SK-N-SH (cell line): ENCODE data around the gene FAM200A. TPM values are rescaled to one million over a fixed set of nuclear protein-coding genes. Genes with fewer than 3 reads are reported as not detected.

ENCODE experiments used
- CTCF ChIA-PET: fragments of 300-600, 350-600 bp; formaldehyde crosslinking; extraction: SDS; loops from one replicate; lab custom pipeline; 2021; lab: Yijun Ruan, JAX
- POLR2A ChIA-PET: fragments of 350-600 bp; sonication (Branson Sonifier 250); formaldehyde crosslinking; extraction: SDS; loops from one replicate; lab custom pipeline; 2020; ENCODE audit warnings: antibody characterized with exemption, inconsistent platforms; lab: Yijun Ruan, JAX
- DNase-seq: peaks from one replicate; pipeline ENCODE4 v3.0.0; 2012
- H2AFZ ChIP-seq: fragments of 200-600 bp; sonication (generic); 2 replicates; pipeline ENCODE4 v1.8.1; 2016; ENCODE audit warnings: antibody characterized with exemption, mild to moderate bottlenecking, low read depth
- H3F3A ChIP-seq: fragments of 200-600 bp; sonication (generic); replicated peaks from 2 replicates; pipeline ENCODE3; 2016; ENCODE audit warnings: antibody characterized with exemption, mild to moderate bottlenecking; ENCODE audit not compliant: insufficient read depth
- H3K27ac ChIP-seq, 2 experiments: fragments of 200-500 bp in 1 of 2; fragments of 200-600 bp in 1 of 2; sonication (Bioruptor generic) in 1 of 2; sonication (generic), shearing (Covaris generic) in 1 of 2; 2 replicates each; pipeline versions ENCODE4 v1.5.1 to v1.6.1; 2014 to 2016; ENCODE audit warnings: low read depth in 2 of 2, inconsistent platforms in 1 of 2, low read length in 1 of 2, mild to moderate bottlenecking in 1 of 2, mixed read lengths in 1 of 2
- H3K27me3 ChIP-seq: fragments of 200-600 bp; sonication (generic), shearing (Covaris generic); 2 replicates; pipeline ENCODE4 v1.6.1; 2016; ENCODE audit warnings: mixed run types; ENCODE audit not compliant: insufficient read depth
- H3K36me3 ChIP-seq, 2 experiments: fragments of 200-500 bp in 1 of 2; fragments of 200-600 bp in 1 of 2; sonication (Bioruptor generic) in 1 of 2; sonication (generic) in 1 of 2; replicated peaks in 1 of 2; 2 replicates each; pipeline versions ENCODE3 to v1.5.1; 2014 to 2016; ENCODE audit warnings: low read length in 1 of 2, mild to moderate bottlenecking in 1 of 2; ENCODE audit not compliant: insufficient read depth in 2 of 2, control insufficient read depth in 1 of 2
- H3K4me1 ChIP-seq, 2 experiments: fragments of 200-500 bp in 1 of 2; fragments of 200-600 bp in 1 of 2; sonication (Bioruptor generic) in 1 of 2; sonication (generic), shearing (Covaris generic) in 1 of 2; 2 replicates each; pipeline versions ENCODE4 v1.5.1 to v1.6.1; 2014 to 2016; ENCODE audit warnings: low read depth in 1 of 2, low read length in 1 of 2, mixed run types in 1 of 2; ENCODE audit not compliant: insufficient read depth in 2 of 2, control insufficient read depth in 1 of 2
- H3K4me2 ChIP-seq: fragments of 200-600 bp; sonication (generic), shearing (Covaris generic); 2 replicates; pipeline ENCODE4 v1.6.1; 2017; ENCODE audit warnings: mixed run types
- H3K4me3 ChIP-seq, 2 experiments: fragments of 200-500 bp in 1 of 2; fragments of 200-600 bp in 1 of 2; sonication (Bioruptor generic) in 1 of 2; sonication (generic), shearing (Covaris generic) in 1 of 2; 2 replicates each; pipeline versions ENCODE4 v1.5.1 to v1.8.1; 2014 to 2016; ENCODE audit warnings: low read depth in 2 of 2, inconsistent platforms in 1 of 2, low read length in 1 of 2, mild to moderate bottlenecking in 1 of 2, mixed read lengths in 1 of 2, moderate library complexity in 1 of 2
- H3K79me2 ChIP-seq: fragments of 200-600 bp; sonication (generic); 2 replicates; pipeline ENCODE4 v1.8.1; 2017; ENCODE audit warnings: mild to moderate bottlenecking; ENCODE audit not compliant: insufficient read depth
- H3K9ac ChIP-seq: fragments of 200-600 bp; sonication (generic); 2 replicates; pipeline ENCODE4 v1.6.1; 2017; ENCODE audit warnings: mixed run types
- H3K9me2 ChIP-seq: fragments of 200-600 bp; sonication (generic); 2 replicates; pipeline ENCODE4 v1.6.1; 2017; ENCODE audit warnings: mixed run types
- H3K9me3 ChIP-seq: fragments of 200-600 bp; sonication (generic); 2 replicates; pipeline ENCODE4 v1.6.1; 2017; ENCODE audit warnings: mixed run types, mild to moderate bottlenecking, moderate library complexity
- H4K20me1 ChIP-seq: fragments of 200-600 bp; sonication (generic); 2 replicates; pipeline ENCODE4 v1.6.1; 2017; ENCODE audit warnings: mild to moderate bottlenecking, mixed run types; ENCODE audit not compliant: insufficient read depth
- CTCF ChIP-seq: fragments of 200-600 bp; sonication (generic); IDR thresholded peaks from 2 replicates; pipeline ENCODE4 v1.6.1; 2017; ENCODE audit warnings: antibody characterized with exemption, mild to moderate bottlenecking, moderate library complexity
- EZH2phosphoT487 ChIP-seq: fragments of 200-600 bp; sonication (generic); IDR thresholded peaks from 2 replicates; pipeline ENCODE4 v1.6.1; 2017; ENCODE audit warnings: low read depth, mixed run types, mild to moderate bottlenecking, antibody characterized with exemption, moderate library complexity, borderline replicate concordance
- FOSL2 ChIP-seq: IDR thresholded peaks from 2 replicates; pipeline ENCODE4 v1.4.0; 2012; ENCODE audit warnings: low read depth, mild to moderate bottlenecking, moderate library complexity, borderline replicate concordance
- GABPA ChIP-seq: IDR thresholded peaks from 2 replicates; pipeline ENCODE4 v1.4.0; 2012; ENCODE audit warnings: low read depth, mild to moderate bottlenecking
- JUND ChIP-seq: IDR thresholded peaks from 2 replicates; pipeline ENCODE4 v1.4.0; 2012
- MAX ChIP-seq: IDR thresholded peaks from 2 replicates; pipeline ENCODE4 v1.4.0; 2012; ENCODE audit warnings: low read depth
- MEF2A ChIP-seq: IDR thresholded peaks from 2 replicates; pipeline ENCODE4 v1.4.0; 2012; ENCODE audit warnings: low read depth, borderline replicate concordance
- RAD21 ChIP-seq: IDR thresholded peaks from 2 replicates; pipeline ENCODE4 v1.6.1; 2012; ENCODE audit warnings: mild to moderate bottlenecking, low read length
- SIN3A ChIP-seq: IDR thresholded peaks from 2 replicates; pipeline ENCODE4 v1.6.1; 2012; ENCODE audit warnings: low read depth, mild to moderate bottlenecking, low read length, moderate library complexity, borderline replicate concordance
- TCF12 ChIP-seq: IDR thresholded peaks from 2 replicates; pipeline ENCODE4 v1.4.0; 2012
- USF2 ChIP-seq: fragments of 150-350 bp; IDR thresholded peaks from 2 replicates; pipeline ENCODE4 v1.6.1; 2017; ENCODE audit warnings: antibody characterized with exemption, low read length, low read depth, borderline replicate concordance
- YY1 ChIP-seq: IDR thresholded peaks from 2 replicates; pipeline ENCODE4 v1.4.0; 2012; ENCODE audit warnings: low read depth, mild to moderate bottlenecking
- WGBS: methylation state at CpG from one replicate; pipeline ENCODE4 v1.1.6; 2017; ENCODE audit warnings: low lambda C conversion rate; 5-methylcytosine and 5-hydroxymethylcytosine counted together
- polyA plus RNA-seq, 3 experiments: library from polyadenylated mRNA; depleted of rRNA; stranded (reverse); fragments of >200 nt; gene quantifications; 2 replicates each; pipeline ENCODE4 v1.2.3, GENCODE V29; 2012

Gene FAM200A
- polyA plus RNA-seq, 1 of the 3 experiments (the other 2 are of a cell fraction) = 6.2 TPM

GRCh38 chr7:99551767-99552463 lies at the start of gene FAM200A (continued):
- TF ChIP-seq CTCF (no peak), TCF12 (peak; percentile 33; the same call in 1 of the 2 replicates), JUND (peak; percentile 41; the same call in 1 of the 2 replicates), YY1 (peak; percentile 65; the same call in 1 of the 2 replicates), RAD21 (no peak), USF2 (no peak), SIN3A (peak; percentile 98; the same call in 1 of the 2 replicates), FOSL2 (peak; percentile 48; the same call in 1 of the 2 replicates), MEF2A (no peak), EZH2phosphoT487 (no peak), MAX (peak; percentile 84)

- H3K4me3 ChIP-seq = no peak overlapping the region
- no peak for DNase-seq
These were observed 47.9 kb upstream of the FAM200A start for GRCh38 chr7:99599836-99600235.

More at GRCh38 chr7:99599836-99600235, 47.9 kb upstream of the FAM200A start:
- H3K27ac ChIP-seq = no peak overlapping the region
- H3K9ac ChIP-seq = no peak overlapping the region
- no peaks in the 10 kb centered on the region for H3K9me2 ChIP-seq
- CTCF ChIA-PET = interaction anchor here (1.0 to 1.9 kb wide), 2 partner anchors 10 to 16 kb away, joined by 3 to 5 read pairs; no protein-coding TSS in a partner anchor
- no peaks in the 10 kb centered on the region for H3F3A ChIP-seq
- 64% methylated on average over 4 of the region's 4 CpGs for WGBS
- no peaks in the 10 kb centered on the region for H3K36me3 ChIP-seq
- no peaks in the 10 kb centered on the region; a peak in 1 of 4 replicates for H3K4me1 ChIP-seq
- H3K4me2 ChIP-seq = no peak overlapping the region
- no peaks in the 10 kb centered on the region for H3K9me3 ChIP-seq
- no peaks in the 10 kb centered on the region for H3K27me3 ChIP-seq
- no peak overlapping the region for H2AFZ ChIP-seq
- TF ChIP-seq MEF2A (no peak), GABPA (no peak), USF2 (no peak)
- no peaks in the 10 kb centered on the region for H4K20me1 ChIP-seq
- no peaks in the 10 kb centered on the region for H3K79me2 ChIP-seq
- POLR2A ChIA-PET = no interaction called here
